Left cardiac atrium (tissue), 4 donors: ENCODE results near the gene OPN1LW. TPM values are rescaled to one million over a fixed set of nuclear protein-coding genes. Genes with fewer than 3 reads are reported as not detected.
A peak's percentile ranks its signal among the peaks of the same experiment; 100 is the strongest.
"Not testable (repeated sequence)": the region's sequence is repeated elsewhere in the genome, so short reads cannot be mapped to it uniquely, and the experiment has no call there.

Source experiments
- ATAC-seq, 2 donors: fragments of 200-7000 bp; cut with Tn5 transposase; one replicate each; pipeline ENCODE4 v1.9.1; 2020; ENCODE audit warnings: mild to moderate bottlenecking in 2 of 2, moderate library complexity in 2 of 2
- DNase-seq: peaks from one replicate; pipeline ENCODE4 v3.0.0-alpha.2; 2020
- intact Hi-C, 2 donors: fragments of 100-400 bp; cut with DNase I; formaldehyde crosslinking; loops; one replicate each; pipeline versions ENCODE4 v1.14.1 to v1.15.1; 2022 to 2023
- total RNA-seq, 2 donors: library from RNA; stranded (reverse); fragmentation: NEBNext Ultra II Directional; extraction: Animal tissue kit (Norgen Biotek cat#: 25700); gene quantifications; one replicate each; pipeline ENCODE4 v1.2.1, GENCODE V29; 2021
- donor health status: DM: no; HTN: yes; CAD: no.
- donor health status: DM: no; HTN: yes; CAD: no; lungs with severe emphysema.
- donor health status: DM: yes; HTN: yes; CAD: no.
- donor health status: Dilated cardiomyopathy.

Gene OPN1LW
- total RNA-seq, 2 donors from 2014 or later, result not detected

DNA sequence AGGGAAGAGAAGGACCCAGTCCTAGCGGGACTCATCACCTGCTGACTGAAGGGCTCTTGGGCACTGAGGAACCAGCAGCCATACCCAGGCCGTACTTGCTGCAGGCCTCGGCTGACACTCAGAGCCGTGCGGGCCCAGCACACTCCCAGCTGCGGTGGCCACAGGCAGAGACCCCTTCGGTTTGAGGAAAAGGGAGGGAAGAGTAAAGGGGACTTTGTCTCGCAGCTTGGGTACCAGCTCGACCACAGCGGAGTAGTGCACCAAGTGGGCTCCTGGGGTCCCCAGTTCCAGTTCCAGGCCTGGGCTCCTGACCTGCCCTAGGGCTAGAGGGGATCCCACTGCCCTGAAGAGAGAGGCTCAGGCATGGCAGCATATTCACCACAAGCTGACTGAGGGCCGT is 17.9 kb upstream of the OPN1LW start:
- ATAC-seq, result no peak
- intact Hi-C loops, result no loop called here

DNA sequence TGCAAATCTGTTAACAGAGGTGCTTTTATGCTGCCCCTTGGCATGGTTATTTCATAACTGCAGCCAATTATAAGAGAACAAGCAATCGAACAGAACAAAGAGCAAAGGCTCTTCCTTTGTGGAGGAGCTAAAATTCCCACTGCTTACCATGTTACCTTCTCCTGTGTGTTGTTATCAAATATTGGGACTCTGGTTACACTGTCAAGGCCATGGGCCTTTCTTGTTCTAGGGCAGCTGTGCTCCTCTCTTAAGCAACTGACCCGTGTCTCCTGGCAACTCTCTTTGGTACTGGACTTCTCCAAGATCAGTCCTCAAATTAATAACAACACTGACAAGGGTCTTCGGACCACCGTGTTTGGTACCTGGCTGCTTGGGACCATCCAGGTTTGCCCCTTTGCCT is 12.1 kb upstream of the OPN1LW start:
- intact Hi-C loops, result loop anchor here in 1 of 2 donors (5.0 kb wide), 1 partner anchor 185 kb away; no protein-coding TSS in a partner anchor

More for the DNA sequence above, 17.9 kb upstream of the OPN1LW start:
- DNase-seq, result no peak

DNA sequence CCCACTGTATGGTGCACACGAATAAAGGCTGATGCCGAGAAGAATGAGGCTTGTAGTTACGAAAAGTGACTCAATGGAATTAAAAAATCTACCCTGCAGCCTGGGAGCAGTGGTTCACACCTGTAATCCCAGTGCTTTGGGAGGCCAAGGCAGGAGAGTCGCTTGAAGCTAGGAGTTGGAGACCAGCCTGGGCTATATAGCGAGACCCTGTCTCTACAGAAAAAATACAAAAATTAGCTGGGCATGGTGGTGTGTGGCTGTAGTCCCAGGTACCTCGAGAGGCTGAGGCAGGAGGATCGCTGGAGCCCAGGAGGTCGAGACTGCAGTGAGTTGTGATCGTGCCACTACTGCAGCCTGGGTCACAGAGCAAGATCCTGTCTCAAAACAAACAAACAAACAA is 11.7 kb upstream of the OPN1LW start:
- ATAC-seq (no peak), DNase-seq (no peak)
- intact Hi-C loops, result loop anchor here in 1 of 2 donors (5.0 kb wide), 1 partner anchor 185 kb away; no protein-coding TSS in a partner anchor

More for the DNA sequence above, 12.1 kb upstream of the OPN1LW start:
- ATAC-seq, result no peak
- DNase-seq, result no peak

DNA sequence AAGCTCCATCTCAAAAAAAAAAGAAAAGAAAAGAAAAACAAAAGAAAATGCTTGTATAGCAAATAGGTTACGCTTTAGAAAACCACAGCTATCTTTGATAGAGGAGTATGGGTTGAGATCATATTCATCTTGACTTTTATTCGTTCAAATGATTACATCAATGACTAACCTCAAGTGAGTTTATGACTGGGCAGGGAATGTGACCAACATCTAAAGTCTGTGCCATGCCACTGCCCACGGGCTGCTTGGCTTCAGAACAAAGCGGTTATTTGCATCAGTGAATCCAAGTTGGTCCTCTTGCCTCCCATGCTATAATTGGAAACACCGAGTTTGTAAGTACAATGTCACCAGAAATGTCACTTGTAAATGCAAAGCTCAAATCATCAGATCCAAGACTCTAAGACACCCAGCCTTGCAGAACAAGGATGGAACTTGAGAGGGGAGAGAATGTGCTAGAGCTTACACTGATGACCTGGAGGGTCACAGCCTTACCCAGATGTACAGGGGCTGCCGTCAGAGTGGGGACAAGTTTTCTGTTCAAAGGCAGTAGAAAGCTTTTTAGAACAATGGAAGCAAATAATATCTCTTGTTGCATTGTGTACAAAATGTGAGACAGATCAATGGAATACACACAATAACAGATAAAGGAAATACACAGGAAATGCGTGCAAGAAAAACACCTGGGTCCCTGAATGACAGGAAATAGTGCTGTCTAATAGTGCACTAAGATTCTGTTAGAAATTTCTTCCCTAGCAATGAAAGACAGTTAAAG is 8.4 kb upstream of the OPN1LW start:
- ATAC-seq (no peak), DNase-seq (no peak)
- intact Hi-C loops, result no loop called here

DNA sequence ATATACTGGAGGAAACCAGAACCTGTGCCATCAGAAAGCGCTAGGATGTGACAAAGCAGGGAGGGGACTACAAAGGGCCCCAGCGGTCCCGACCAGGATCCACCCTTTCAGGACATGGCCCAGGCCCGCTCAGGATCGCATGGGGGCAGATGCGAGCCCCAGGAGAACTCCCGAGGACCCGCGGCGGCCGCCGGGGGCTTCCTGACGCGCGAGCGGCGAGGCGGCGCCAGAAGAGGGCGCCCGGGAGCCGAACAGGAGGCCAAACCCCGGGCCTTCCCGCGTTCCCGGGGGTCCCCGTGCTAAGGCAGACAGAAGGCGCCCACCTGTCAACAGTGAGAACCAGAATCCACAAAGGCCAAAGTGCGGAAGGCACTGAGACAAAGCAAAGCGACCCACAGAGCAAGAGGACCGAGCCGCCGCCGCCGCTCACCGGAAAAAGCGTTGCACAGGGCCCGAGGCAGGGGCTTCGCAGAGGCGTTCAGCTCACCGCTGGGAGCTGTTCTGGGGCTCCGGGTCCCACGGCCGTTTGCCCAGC is 7.3 kb upstream of the OPN1LW start:
- DNase-seq (peak; percentile 78), ATAC-seq (peak; percentile 86 to 96)
- intact Hi-C loops, result no loop called here

DNA sequence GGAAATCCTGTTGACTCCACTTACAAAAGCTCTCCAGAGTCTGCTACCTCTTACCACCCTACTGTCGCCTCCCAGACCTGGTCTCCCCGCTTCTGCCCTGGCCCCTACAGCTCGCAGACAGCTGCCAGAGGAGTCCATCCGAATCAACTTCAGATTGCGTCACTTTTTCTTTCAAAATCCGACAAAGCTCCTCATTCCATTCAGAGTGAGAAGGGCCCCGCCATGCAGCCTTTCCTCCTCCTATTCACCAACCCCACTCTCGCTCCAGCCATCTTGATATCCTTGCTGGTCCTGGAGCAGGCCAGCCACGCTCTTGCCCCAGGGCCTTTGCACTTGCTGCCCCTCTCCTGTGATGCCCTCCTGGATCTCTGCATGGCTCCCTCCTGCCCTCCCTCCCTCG is 5.2 kb upstream of the OPN1LW start:
- ATAC-seq (no peak), DNase-seq (no peak)
- intact Hi-C loops, result no loop called here

DNA sequence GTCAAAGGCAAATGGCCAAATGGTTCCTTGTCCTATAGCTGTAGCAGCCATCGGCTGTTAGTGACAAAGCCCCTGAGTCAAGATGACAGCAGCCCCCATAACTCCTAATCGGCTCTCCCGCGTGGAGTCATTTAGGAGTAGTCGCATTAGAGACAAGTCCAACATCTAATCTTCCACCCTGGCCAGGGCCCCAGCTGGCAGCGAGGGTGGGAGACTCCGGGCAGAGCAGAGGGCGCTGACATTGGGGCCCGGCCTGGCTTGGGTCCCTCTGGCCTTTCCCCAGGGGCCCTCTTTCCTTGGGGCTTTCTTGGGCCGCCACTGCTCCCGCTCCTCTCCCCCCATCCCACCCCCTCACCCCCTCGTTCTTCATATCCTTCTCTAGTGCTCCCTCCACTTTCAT is 3.8 kb upstream of the OPN1LW start:
- intact Hi-C loops, result no loop called here
- DNase-seq (no peak), ATAC-seq (no peak)

DNA sequence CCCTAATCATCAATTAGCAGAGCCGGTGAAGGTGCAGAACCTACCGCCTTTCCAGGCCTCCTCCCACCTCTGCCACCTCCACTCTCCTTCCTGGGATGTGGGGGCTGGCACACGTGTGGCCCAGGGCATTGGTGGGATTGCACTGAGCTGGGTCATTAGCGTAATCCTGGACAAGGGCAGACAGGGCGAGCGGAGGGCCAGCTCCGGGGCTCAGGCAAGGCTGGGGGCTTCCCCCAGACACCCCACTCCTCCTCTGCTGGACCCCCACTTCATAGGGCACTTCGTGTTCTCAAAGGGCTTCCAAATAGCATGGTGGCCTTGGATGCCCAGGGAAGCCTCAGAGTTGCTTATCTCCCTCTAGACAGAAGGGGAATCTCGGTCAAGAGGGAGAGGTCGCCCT is 3.3 kb upstream of the OPN1LW start:
- DNase-seq, result no peak
- ATAC-seq, result no peak
- intact Hi-C loops, result no loop called here

DNA sequence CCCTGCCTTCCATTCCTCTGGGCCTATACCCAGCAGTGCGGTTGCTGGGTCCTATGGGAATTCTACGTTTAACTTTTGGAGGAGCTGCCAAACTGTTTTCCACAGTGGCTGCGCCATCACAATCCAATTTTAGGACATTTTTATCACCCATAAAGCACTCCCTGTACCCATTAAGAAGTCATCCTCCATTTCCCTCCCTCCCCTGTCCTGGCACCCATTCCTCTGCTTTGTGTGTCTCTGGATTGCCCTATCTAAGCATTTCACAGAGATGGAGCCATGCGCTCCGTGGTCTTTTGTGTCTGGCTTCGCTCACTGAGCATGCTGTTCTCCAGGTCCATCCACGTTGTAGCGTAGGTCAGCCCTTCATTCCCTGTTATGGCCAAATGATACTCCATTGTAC is 1.7 kb upstream of the OPN1LW start:
- ATAC-seq (no peak), DNase-seq (no peak)
- intact Hi-C loops, result no loop called here

DNA sequence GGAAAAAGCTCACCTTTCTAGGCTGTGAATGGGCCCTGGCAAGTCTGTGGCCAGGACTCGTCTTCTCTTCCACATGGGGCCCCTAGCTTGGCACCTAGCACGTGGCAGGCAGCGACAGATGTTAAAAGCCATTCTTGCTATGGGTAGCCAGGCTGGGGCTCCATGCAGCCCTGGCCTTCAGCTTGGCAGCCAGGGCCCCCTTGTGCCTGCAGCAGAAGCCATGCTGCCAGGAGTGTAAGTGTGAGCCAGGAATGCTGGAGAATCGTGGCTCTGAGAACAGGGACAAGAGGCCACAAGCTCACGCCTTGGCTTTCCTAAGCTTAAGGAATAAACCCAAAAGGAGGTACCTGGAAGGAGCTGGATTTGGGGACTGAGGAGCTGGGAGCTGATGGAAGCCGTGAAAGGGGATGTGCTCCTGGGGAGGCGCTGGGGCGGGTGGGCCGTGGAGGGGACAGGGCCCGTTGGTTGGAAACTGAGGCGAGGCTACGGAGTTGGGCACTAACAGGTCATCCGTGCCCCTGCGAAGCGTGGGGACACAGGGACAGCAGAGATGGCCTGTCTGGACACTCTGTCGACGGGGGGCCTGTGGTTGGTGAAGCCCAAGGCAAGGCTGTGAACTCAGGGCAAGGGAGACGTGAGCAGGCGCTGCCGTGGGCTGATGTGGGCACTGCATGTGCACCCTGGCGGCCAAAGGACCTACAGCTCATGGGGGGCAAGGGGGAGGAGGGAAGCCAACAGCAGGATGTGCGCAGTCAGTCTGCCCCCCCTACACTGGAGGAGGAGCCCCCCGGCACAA is 895 bp upstream of the OPN1LW start:
- intact Hi-C loops, result no loop called here
- ATAC-seq (peak in 1 of 2 donors; percentile 27), DNase-seq (no peak)

DNA sequence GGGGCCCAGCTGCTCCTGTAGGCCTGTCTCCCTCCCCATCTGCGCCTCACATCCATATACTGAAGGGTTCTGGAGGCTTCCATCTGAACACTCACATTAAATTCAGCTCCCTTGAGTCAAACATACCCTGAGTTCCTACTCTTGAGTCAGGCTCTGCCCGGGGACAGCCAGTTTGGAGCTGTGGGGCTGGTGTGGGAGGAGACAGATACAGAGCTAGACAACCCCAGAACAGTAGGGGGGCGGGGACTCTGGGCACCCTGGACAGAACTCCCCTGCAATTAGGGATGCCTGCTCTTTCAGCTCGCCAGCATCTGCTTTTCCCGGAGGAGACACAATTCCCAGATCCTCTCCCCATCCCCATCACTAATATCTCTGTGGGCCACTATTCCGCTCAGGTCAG is 7.0 kb downstream of the OPN1LW start:
- DNase-seq, ATAC-seq, intact Hi-C loops: not testable (repeated sequence)

DNA sequence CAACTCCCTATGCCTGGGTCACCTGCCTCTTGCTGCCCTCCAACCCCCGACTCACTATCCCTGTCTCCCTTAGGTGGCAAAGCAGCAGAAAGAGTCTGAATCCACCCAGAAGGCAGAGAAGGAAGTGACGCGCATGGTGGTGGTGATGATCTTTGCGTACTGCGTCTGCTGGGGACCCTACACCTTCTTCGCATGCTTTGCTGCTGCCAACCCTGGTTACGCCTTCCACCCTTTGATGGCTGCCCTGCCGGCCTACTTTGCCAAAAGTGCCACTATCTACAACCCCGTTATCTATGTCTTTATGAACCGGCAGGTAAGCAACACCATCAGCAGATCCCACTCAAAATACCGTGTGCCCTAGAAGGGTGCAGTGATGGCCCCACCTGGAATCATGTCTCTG is 12.2 kb downstream of the OPN1LW start:
- ATAC-seq, intact Hi-C loops, DNase-seq: not testable (repeated sequence)

DNA sequence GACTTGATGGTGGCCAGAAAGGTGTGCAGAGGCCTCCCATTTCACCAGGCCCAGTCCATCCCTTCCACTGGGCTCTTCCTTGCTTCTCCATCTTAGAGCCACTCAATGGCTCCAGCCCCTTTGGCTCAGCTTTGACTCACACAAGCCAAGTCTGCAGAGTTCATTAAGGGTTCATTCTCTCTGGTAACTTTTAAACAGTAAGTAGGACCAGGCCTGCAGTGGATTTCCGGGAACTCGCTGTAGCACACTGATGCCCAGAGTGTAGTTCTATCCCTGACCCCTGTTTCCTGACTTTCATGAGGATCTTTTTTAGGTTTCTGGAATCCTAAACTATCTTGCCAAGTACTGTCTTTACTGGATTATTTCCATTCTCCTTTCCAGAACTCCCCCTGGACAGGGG is 13.2 kb downstream of the OPN1LW start:
- DNase-seq, result not testable (repeated sequence)
- peak in 1 of 2 donors; percentile 84 for ATAC-seq

DNA sequence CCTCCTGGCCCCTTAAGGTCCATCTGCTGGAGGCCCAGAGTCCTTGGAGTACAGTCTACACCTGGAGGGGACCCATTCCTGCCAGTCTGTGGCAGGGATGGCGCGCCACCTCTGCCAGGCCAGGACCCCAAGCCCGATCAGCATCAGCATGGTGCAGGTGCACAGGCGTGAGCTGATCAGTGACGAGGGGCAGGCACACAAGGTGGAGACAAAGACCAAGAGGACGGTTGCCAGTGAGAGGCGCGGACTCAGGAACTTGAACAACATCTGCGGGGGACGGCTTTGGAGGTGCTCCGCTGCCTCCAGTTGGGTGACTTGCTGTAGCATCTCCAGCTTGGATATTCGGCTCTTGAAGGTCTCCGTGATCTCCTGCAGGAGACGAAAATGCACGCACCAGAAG is 15.3 kb downstream of the OPN1LW start:
- intact Hi-C loops, ATAC-seq, DNase-seq: not testable (repeated sequence)

More for the DNA sequence above, 13.2 kb downstream of the OPN1LW start:
- intact Hi-C loops, result not testable (repeated sequence)

DNA sequence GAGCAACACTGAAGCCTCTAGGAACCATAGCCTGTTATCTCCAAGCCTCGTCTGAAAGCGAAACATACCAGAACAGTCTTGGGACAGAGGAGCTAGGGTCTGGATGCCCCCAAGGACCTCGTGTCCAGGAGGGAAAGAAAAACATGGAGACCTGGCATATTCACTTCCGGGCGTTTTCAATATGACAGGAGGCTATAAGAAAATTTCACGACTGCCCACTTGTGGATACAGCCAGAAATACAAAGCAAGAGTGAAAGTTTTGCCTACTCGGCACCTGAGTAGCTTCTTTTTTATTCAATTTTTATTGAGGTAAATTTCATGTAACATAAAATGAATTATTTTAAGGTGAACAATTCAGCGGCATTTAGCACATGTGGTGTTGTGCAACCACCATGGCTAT is 20.9 kb downstream of the OPN1LW start:
- ATAC-seq, DNase-seq, intact Hi-C loops: not testable (repeated sequence)

DNA sequence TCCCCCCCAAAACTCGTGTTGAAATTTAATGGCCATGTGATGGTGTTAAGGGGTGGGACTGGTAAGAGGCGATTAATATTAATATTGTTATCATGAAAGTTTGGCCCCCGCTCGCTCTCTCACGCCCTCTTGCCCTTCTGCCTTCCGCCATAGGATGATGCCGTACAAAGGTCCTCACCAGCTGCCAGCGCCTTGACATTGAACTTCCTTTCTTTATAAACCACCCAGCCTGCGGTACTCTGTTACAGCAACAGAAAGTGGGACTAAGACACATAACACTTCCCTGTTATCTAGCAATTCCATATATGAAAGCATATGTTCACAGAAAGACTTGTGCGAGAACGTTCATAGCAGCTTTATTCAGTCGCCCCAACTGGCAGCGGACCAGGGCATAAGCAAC is 24.3 kb downstream of the OPN1LW start:
- DNase-seq, intact Hi-C loops, ATAC-seq: not testable (repeated sequence)

DNA sequence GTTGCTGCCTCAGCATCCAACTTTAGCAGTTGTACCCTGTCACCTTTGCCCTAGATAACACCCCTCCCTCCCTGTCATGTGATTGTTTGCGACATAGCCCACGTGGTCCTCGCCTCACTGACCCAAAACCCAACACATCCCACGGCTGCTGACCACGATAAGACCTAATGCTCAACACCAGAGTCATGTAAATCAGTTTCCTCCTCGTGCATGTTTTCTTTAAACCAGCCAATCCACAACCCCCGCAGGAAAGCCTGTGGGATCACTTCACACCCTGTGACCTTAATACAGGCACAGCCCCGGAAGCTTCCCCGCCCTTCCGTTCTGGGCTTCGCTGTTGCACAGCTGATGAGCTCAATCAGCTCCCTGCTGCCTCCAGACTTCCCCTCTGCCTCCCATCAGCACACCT is 28.5 kb downstream of the OPN1LW start:
- ATAC-seq, result peak; percentile 77 to 92
- DNase-seq, intact Hi-C loops: not testable (repeated sequence)

DNA sequence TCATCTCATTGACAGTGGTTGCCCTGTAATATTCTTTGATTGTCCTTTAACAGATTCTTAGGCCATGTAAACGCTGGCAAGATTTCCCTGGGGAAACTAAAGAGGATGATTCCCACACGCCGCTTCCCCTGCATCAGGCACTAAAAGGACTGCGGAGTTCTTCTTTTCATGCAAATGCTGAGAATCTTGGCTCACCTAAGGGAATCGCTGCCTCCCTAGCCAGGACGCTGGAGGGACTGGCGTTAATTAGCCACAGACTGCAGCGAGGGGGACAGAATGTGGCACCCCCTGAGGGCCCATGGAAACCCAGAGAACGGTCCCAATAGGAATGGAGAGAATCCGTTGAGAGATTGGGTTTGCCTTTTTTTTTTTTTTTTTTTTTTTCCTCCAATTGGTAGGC is 30.3 kb downstream of the OPN1LW start:
- DNase-seq, ATAC-seq, intact Hi-C loops: not testable (repeated sequence)

DNA sequence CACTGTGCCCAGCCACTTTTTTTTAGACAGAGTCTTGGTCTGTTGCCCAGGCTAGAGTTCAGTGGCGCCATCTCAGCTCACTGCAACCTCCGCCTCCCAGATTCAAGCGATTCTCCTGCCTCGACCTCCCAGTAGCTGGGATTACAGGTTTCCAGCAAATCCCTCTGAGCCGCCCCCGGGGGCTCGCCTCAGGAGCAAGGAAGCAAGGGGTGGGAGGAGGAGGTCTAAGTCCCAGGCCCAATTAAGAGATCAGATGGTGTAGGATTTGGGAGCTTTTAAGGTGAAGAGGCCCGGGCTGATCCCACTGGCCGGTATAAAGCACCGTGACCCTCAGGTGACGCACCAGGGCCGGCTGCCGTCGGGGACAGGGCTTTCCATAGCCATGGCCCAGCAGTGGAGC is 38.3 kb downstream of the OPN1LW start, which contains the start of gene OPN1MW:
OPN1MW (plus strand) TSS at position 301 of the 400 bp plus-strand sequence; CDS start at position 383, 82 bp downstream.
- ATAC-seq, DNase-seq, intact Hi-C loops: not testable (repeated sequence)

DNA sequence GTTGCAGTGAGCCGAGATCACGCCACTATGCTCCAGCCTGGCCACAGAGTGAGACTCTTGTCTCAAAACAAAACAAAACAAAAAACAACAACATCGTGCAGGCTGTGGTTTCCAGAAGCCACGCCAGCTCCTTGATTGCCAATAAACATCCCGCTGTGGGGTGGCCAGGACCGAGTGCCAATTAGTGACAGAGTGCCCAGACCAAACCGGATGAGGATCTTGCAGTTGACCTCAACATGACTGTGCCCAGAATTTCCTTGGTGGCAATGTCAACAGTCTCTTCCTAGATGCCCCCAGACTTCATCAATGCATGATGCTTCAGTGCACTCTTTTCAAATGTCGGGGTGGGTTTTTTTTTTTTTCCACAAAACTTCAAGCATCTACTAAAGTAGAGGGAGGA is 39.8 kb downstream of the OPN1LW start:
- ATAC-seq, DNase-seq, intact Hi-C loops: not testable (repeated sequence)
